Body of pancreas (tissue), 4 donors: ENCODE measurements around the gene ZNF592. TPM values are rescaled to one million over a fixed set of nuclear protein-coding genes. Genes with fewer than 3 reads are reported as not detected.

Experiments used
- ATAC-seq: fragments of 150-250 bp; one replicate; pipeline ENCODE4 v1.9.1; 2016
- DNase-seq, 4 donors: peaks; one replicate each; pipeline ENCODE4 v3.0.0-alpha.2; 2019
- H3K27ac ChIP-seq, 4 donors: fragments of 200-600 bp; sonication (generic); 1 replicate in 3 of 4; 2 replicates in 1 of 4; pipeline versions ENCODE4 v1.5.1 to v1.6.1; 2016 to 2019; ENCODE audit warnings: mild to moderate bottlenecking in 1 of 4, mixed read lengths in 1 of 4, moderate library complexity in 1 of 4
- H3K27me3 ChIP-seq, 2 donors: fragments of 200-600 bp; sonication (generic); one replicate each; pipeline ENCODE4 v1.6.0; 2016; ENCODE audit warnings: mild to moderate bottlenecking in 1 of 2
- H3K36me3 ChIP-seq, 2 donors: fragments of 200-600 bp; sonication (generic); replicated peaks in 1 of 2; 2 replicates each; pipeline ENCODE4 v1.5.1; 2016; ENCODE audit warnings: low read depth in 2 of 2; ENCODE audit not compliant: insufficient read depth in 1 of 2
- H3K4me1 ChIP-seq: fragments of 200-600 bp; sonication (generic); one replicate; pipeline ENCODE4 v1.6.0; 2016
- H3K4me3 ChIP-seq, 2 donors: fragments of 200-600 bp; sonication (generic); 1 replicate in 1 of 2; 2 replicates in 1 of 2; pipeline ENCODE4 v1.5.1; 2016 to 2019
- H3K9me3 ChIP-seq, 3 donors: fragments of 200-600 bp; sonication (generic); 1 replicate in 2 of 3; 2 replicates in 1 of 3; pipeline ENCODE4 v1.5.1; 2016
- CTCF ChIP-seq, 7 experiments: fragments of 450-650 bp in 4 of 7; fragments of 200-600 bp in 3 of 7; sonication (generic) in 3 of 7; IDR thresholded peaks; one replicate each; pipeline ENCODE4 v1.5.1; 2016 to 2019; ENCODE audit warnings: antibody characterized with exemption in 7 of 7
- POLR2A ChIP-seq, 3 donors: fragments of 450-650 bp; IDR thresholded peaks; one replicate each; pipeline ENCODE4 v1.6.1; 2016; ENCODE audit warnings: antibody characterized with exemption in 3 of 3, mild to moderate bottlenecking in 2 of 3
- WGBS, 2 donors: methylation state at CpG; one replicate each; pipeline ENCODE4 v1.1.5; 2017; 5-methylcytosine and 5-hydroxymethylcytosine counted together
- intact Hi-C: fragments of 100-400 bp; cut with DNase I; formaldehyde crosslinking; loops from one replicate; pipeline ENCODE4 v1.15.1; 2023
- total RNA-seq, 2 donors: library from RNA; depleted of rRNA; stranded (reverse); fragments of >200 nt; gene quantifications; one replicate each; pipeline ENCODE4 v1.1.0, GENCODE V29; 2016

Gene ZNF592
- total RNA-seq, 2 donors from 2014 or later, result 14.3 to 20.8 TPM

- DNase-seq, result no peak
- Histone ChIP-seq H3K4me1 (peaks cover 19% of the 10 kb centered on the region), H3K9me3 (no peaks in the 10 kb centered on the region), H3K27me3 (no peaks in the 10 kb centered on the region), H3K4me3 (no peak overlapping the region), H3K27ac (no peak overlapping the region), H3K36me3 (peaks cover 0 to 5% of the 10 kb centered on the region in 2 donors)
- intact Hi-C loops, result no loop called here
- TF ChIP-seq POLR2A (IDR thresholded peaks at IDR 0.05), result no peak
- TF ChIP-seq CTCF (IDR thresholded peaks at IDR 0.05), result no peak
- no peak for ATAC-seq
- 58 to 80% methylated on average over 5 of the region's 5 CpGs for WGBS, 2 donors
Observed at GRCh38 chr15:84772031-84772430, 23.6 kb downstream of the ZNF592 start.

- no peak for TF ChIP-seq CTCF (IDR thresholded peaks at IDR 0.05)
- TF ChIP-seq POLR2A (IDR thresholded peaks at IDR 0.05), result no peak
- Histone ChIP-seq H3K4me1 (peaks cover 19% of the 10 kb centered on the region), H3K9me3 (no peaks in the 10 kb centered on the region), H3K27ac (peak overlapping the region in 1 of 4 donors; percentile 20), H3K27me3 (no peaks in the 10 kb centered on the region), H3K36me3 (peaks cover 0 to 5% of the 10 kb centered on the region in 2 donors), H3K4me3 (no peak overlapping the region)
- ATAC-seq (no peak), DNase-seq (no peak)
- 52 to 77% methylated on average over 2 of the region's 2 CpGs for WGBS, 2 donors
- intact Hi-C loops, result no loop called here
Observed at GRCh38 chr15:84772467-84772866, 24.1 kb downstream of the ZNF592 start.

GRCh38 chr15:84773716-84774115 is 25.3 kb downstream of the ZNF592 start:
- WGBS, 2 donors, result 85 to 90% methylated on average over 3 of the region's 3 CpGs
- TF ChIP-seq POLR2A (IDR thresholded peaks at IDR 0.05) (no peak), CTCF (IDR thresholded peaks at IDR 0.05) (no peak)
- Histone ChIP-seq H3K4me3 (no peak overlapping the region), H3K36me3 (peaks cover 0 to 2% of the 10 kb centered on the region in 2 donors), H3K27me3 (no peaks in the 10 kb centered on the region), H3K9me3 (no peaks in the 10 kb centered on the region), H3K4me1 (peaks cover 19% of the 10 kb centered on the region), H3K27ac (no peak overlapping the region)
- no peak for ATAC-seq
- intact Hi-C loops, result no loop called here
- DNase-seq, result no peak

- ATAC-seq (no peak), DNase-seq (no peak)
- Histone ChIP-seq H3K27ac (no peak overlapping the region), H3K27me3 (no peaks in the 10 kb centered on the region), H3K36me3 (peaks cover 0 to 2% of the 10 kb centered on the region in 2 donors), H3K4me3 (no peak overlapping the region), H3K4me1 (peaks cover 16% of the 10 kb centered on the region), H3K9me3 (no peaks in the 10 kb centered on the region)
- 82 to 85% methylated on average over 1 of the region's 1 CpG for WGBS, 2 donors
- TF ChIP-seq POLR2A (IDR thresholded peaks at IDR 0.05), result no peak
- no peak for TF ChIP-seq CTCF (IDR thresholded peaks at IDR 0.05)
- intact Hi-C loops, result no loop called here
Observed at GRCh38 chr15:84775867-84776449, 27.6 kb downstream of the ZNF592 start.

GRCh38 chr15:84778194-84778593 is 29.8 kb downstream of the ZNF592 start:
- no peak for DNase-seq
- Histone ChIP-seq H3K27me3 (no peaks in the 10 kb centered on the region), H3K9me3 (no peaks in the 10 kb centered on the region), H3K4me3 (no peak overlapping the region), H3K36me3 (peaks cover 4 to 5% of the 10 kb centered on the region in 2 donors), H3K27ac (no peak overlapping the region), H3K4me1 (peaks cover 11% of the 10 kb centered on the region)
- ATAC-seq, result no peak
- intact Hi-C loops, result no loop called here
- WGBS, 2 donors, result 81 to 90% methylated on average over 13 of the region's 13 CpGs
- TF ChIP-seq POLR2A (IDR thresholded peaks at IDR 0.05) (no peak), CTCF (IDR thresholded peaks at IDR 0.05) (no peak)
